GM10847 (cell line): ENCODE results near the gene BRCA1.

Source experiments
- POLR2A ChIP-seq: IDR thresholded peaks from 2 replicates; pipeline ENCODE4 v1.6.1; 2011; ENCODE audit not compliant: insufficient read length; ENCODE audit errors: extremely low read depth

Gene BRCA1

GRCh38 chr17:43033948-43034881 lies 90.9 kb downstream of the BRCA1 start:
- TF ChIP-seq POLR2A: no peak

DNA sequence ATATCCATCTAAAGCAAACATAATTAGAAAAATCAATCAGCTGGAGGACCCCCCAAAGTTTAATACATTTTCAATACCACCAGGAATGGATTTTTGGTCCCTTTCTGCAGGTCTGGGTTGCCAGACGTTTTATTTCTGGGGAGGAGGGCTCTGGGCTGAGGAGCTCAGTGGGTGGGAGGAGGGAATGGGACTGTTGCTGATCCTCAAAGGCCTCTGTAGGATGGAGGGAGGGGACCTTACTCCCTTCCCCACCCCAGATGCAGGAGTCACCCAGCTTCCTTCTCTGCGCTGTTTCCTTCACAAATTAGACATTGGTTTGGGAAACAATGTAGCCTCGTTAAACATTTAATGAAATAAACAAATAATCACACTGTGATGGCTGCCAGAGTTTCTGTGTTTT lies 93.5 kb downstream of the BRCA1 start:
- no peak for TF ChIP-seq POLR2A

DNA sequence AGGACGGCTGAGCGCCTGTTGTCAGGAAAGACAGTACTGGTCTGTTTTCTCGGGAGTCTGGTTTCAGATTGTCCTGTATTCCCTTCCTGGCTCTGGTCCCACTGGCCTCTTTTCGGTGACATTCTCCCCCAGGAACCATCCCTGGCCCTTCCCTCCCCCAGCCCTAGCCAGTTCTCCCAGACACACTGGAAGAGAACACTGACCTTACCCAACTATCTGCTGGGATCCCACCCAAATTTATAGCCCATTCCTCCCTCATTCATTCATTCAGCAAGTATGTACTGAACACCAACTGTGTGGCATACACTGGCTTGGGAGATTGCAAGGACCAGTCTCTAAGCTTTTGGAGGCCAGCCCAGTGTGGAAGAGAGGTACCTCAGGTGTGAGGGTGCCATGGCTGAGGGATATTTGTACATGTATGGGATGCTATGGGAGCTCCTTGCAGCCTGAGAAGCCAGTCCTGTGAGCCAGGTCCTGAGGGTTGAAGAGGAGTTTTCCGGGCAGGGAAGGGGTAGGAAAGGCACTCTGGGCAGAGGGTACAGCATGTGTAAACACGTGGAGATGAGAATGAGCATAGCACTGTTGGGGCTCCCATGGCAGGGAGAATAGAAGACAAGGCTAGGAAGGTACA lies 94.9 kb downstream of the BRCA1 start:
- no peak for TF ChIP-seq POLR2A

- no peak for TF ChIP-seq POLR2A
Measured at GRCh38 chr17:43028221-43028861, 96.8 kb downstream of the BRCA1 start.

DNA sequence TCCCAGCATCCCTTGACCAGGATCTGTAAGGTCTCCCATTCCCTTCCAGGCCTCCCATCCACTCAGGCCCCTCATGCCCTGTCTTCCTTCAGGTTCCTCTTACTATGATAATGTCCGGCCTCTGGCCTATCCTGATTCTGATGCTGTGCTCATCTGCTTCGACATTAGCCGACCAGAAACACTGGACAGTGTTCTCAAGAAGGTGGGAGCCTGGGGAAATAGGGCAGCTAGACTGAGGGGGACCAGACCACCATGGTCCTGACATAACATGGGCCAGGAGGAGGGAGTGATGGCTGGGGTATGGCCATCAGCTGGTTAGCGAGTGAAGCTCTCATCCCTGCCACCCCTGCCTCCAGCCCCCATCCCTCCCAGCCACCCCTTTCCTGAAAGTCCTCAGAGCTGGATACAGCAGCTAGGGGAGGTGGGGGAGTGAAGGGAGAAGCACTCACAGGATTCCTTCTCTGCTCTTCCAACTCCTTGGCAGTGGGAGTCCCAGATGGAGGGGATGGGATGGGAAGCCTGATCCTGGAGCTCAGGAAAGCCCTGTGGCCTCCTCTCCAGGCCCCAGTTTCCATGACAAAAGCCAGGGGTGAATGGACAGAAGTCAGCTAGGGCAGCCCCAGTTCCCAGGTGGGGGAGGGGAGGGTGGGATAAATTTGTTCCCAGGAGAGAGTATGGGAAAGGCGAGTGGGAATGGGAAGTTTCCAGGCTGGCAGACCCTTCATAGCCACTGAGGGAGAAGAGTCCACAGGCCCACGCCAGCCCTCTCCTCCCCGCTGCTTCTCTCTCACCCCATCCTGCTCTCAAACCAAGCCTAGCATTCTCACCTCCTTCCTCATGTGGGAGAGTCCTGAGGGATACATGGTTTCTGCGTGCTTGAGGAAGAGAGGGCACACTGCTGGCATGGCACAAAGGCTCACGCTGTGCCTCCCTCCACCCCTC lies 97.8 kb downstream of the BRCA1 start:
- no peak for TF ChIP-seq POLR2A

GRCh38 chr17:43026595-43026994 lies 98.6 kb downstream of the BRCA1 start:
- TF ChIP-seq POLR2A: no peak

DNA sequence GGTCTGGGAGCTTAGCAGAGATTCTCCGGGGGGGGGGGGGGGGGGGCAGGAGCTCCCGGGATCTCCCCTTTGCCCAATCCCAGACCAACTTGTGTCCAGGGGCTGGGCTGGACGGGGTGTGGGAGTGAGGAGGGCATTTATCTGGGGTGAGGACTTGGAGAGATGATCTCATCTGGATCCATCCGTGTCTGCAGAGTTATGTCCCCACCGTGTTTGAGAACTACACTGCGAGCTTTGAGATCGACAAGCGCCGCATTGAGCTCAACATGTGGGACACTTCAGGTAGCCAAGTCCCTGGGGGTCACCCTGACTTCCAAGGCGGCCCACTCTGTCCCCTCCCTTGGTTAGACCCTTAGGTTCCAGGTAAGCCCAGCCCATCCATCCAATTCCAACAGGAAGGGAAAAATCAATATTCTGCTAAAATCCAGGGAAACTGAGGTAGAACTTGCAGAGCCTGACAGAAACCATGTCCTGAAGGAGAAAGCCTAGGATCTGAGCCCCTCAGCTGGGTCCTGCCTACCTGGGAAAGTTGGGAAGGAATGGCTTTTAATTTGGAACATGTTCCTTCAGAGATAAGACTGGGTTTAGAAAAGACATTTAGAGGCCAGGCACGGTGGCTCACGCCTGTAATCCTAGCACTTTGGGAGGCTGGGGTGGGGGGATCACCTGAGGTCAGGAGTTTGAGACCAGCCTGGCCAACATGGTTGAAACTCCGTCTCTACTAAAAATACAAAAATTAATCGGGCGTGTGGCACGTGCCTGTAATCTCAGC lies 99.2 kb downstream of the BRCA1 start:
- no peak for TF ChIP-seq POLR2A

- no peak for TF ChIP-seq POLR2A
Measured at GRCh38 chr17:43025290-43025657, 99.9 kb downstream of the BRCA1 start.

GRCh38 chr17:43024407-43025289 lies 100.5 kb downstream of the BRCA1 start, which contains the start of gene RND2:
RND2 (plus strand) TSS chr17:43025231; CDS start chr17:43025348, 117 bp downstream.
- TF ChIP-seq POLR2A: no peak

GRCh38 chr17:43021741-43022512 lies 103.2 kb downstream of the BRCA1 start, which contains the start of gene VAT1:
VAT1 (minus strand) TSS chr17:43022385; CDS start chr17:43022322, 63 bp downstream.
- no peak for TF ChIP-seq POLR2A

DNA sequence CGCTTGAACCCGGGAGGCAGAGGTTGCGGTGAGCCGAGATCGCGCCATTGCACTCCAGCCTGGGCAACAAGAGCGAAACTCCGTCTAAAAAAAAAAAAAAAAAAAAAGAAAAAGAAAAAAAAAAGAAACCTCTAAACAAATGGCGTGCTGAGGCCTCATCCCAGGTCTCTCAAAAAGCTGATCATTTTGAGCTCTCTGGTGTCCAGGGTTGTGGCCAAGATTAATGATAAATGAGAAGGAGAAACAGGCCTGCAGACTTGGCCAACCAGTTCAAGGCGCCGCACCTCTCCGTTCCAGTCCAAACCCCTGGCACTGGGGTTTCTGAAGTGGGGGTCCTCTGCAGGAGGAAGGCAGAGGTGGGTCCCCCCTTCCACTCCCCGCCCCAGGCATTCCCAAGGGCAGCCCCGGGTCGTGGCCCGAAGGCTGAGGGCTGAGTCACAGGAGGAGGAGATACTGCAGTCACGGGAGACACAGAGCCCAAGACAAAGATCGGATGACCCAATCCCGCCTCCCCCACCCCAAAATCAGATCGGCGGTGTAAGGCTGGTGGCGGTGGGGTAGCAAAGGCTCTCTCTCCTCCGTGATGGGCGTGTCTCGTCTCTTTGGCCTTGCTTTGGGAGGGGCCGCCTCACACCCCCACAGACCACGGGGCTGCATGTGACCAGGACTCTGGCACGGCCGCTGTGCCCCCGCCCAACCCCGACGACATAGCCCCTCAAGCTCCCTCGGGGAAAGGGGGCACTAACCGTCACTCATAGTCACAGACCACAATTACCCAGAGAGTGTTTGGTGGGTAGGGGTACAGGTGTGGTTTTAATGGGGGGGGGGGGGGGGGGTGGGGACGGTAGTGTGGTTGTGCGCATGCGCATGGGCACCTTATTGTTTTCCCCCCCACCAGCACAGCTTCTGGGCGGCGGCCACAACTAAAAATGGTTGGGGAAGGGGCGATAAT lies 104.1 kb downstream of the BRCA1 start:
- TF ChIP-seq POLR2A: no peak
